A673 (cell line): Measurements from ENCODE around the gene HPCAL1. TPM values are rescaled to one million over a fixed set of nuclear protein-coding genes. Genes with fewer than 3 reads are reported as not detected.

Experiments
- BruUV-seq: library from RNA; stranded (reverse); fragments of 400-500 nt; replicated peaks from 2 replicates; lab custom pipeline; 2021; lab: Mats Ljungman, UMichigan
- CTCF ChIA-PET: fragments of 300-600 bp; sonication (Branson Sonifier 250); formaldehyde crosslinking; loops from one replicate; lab custom pipeline; 2022; ENCODE audit warnings: antibody characterized with exemption; lab: Charles Lee
- POLR2A ChIA-PET: fragments of 300-600 bp; sonication (Branson Sonifier 250); formaldehyde crosslinking; loops from one replicate; lab custom pipeline; 2022; ENCODE audit warnings: antibody characterized with exemption; ENCODE audit not compliant: low non-redundant PET; lab: Charles Lee
- DNase-seq: peaks from one replicate; pipeline ENCODE4 v3.0.0-alpha.2; 2015; ENCODE audit warnings: low spot score
- H3K27ac ChIP-seq: fragments of 200-600 bp; sonication (generic); 2 replicates; pipeline ENCODE4 v1.5.1; 2016; ENCODE audit warnings: mixed run types, low read depth, mild to moderate bottlenecking, mixed read lengths, antibody characterized with exemption, low read length; ENCODE audit not compliant: poor library complexity, severe bottlenecking
- H3K27me3 ChIP-seq: fragments of 200-600 bp; sonication (generic); replicated peaks from 2 replicates; pipeline ENCODE4 v1.6.1; 2017; ENCODE audit warnings: mixed run types, low read depth, mild to moderate bottlenecking, mixed read lengths, antibody characterized with exemption, low read length; ENCODE audit not compliant: insufficient read depth, poor library complexity
- H3K36me3 ChIP-seq: fragments of 200-600 bp; sonication (generic); 2 replicates; pipeline ENCODE4 v1.6.1; 2016; ENCODE audit warnings: mixed run types, mild to moderate bottlenecking, mixed read lengths, antibody characterized with exemption, low read length; ENCODE audit not compliant: insufficient read depth, poor library complexity, severe bottlenecking
- H3K4me1 ChIP-seq: fragments of 200-600 bp; sonication (generic); 2 replicates; pipeline ENCODE4 v1.6.1; 2017; ENCODE audit warnings: mixed run types, mild to moderate bottlenecking, mixed read lengths, antibody characterized with exemption, low read length; ENCODE audit not compliant: insufficient read depth, poor library complexity, severe bottlenecking
- H3K4me3 ChIP-seq: fragments of 200-600 bp; sonication (generic); 2 replicates; pipeline ENCODE4 v1.5.1; 2016; ENCODE audit warnings: low read depth, mixed run types, mild to moderate bottlenecking, mixed read lengths, low read length; ENCODE audit not compliant: poor library complexity, severe bottlenecking
- H3K9me3 ChIP-seq: fragments of 200-600 bp; sonication (generic); 2 replicates; pipeline ENCODE4 v1.6.1; 2016; ENCODE audit warnings: mixed run types, low read depth, mild to moderate bottlenecking, mixed read lengths, antibody characterized with exemption, low read length; ENCODE audit not compliant: poor library complexity, severe bottlenecking
- EZH2 ChIP-seq: fragments of 200-600 bp; sonication (generic); IDR thresholded peaks from 2 replicates; pipeline ENCODE4 v1.6.1; 2017; ENCODE audit warnings: borderline replicate concordance, low read depth, mild to moderate bottlenecking, mixed read lengths, antibody characterized with exemption, low read length; ENCODE audit not compliant: poor library complexity, severe bottlenecking
- intact Hi-C: fragments of 100-400 bp; cut with micrococcal nuclease; formaldehyde crosslinking; loops from one replicate; pipeline ENCODE4 v1.10.0; 2022; ENCODE audit not compliant: unreplicated experiment
- total RNA-seq: library from RNA; stranded (reverse); gene quantifications from 2 replicates; pipeline ENCODE4 v1.2.3, GENCODE V29; 2021
- TF ChIP-seq, protein P1 (sequence below): fragments of 300-800, 200-600 bp; sonication (generic); conservative IDR thresholded peaks from 2 replicates; pipeline ENCODE4 v1.5.1; 2017; ENCODE audit warnings: low read depth, mild to moderate bottlenecking, antibody characterized with exemption, low read length, moderate library complexity, mixed read lengths

The HPCAL1 gene
- total RNA-seq, 1 experiment from 2014 or later, result 9.7 TPM

- BruUV-seq, result no TSS peak
- Histone ChIP-seq H3K36me3 (no peaks in the 10 kb centered on the region), H3K9me3 (peaks cover 8% of the 10 kb centered on the region), H3K27me3 (no peaks in the 10 kb centered on the region), H3K4me1 (no peaks in the 10 kb centered on the region), H3K4me3 (no peak overlapping the region), H3K27ac (no peak overlapping the region)
- DNase-seq, result no peak
- POLR2A ChIA-PET, result no interaction called here
- intact Hi-C loops, result no loop called here
- TF ChIP-seq, protein P1, sequence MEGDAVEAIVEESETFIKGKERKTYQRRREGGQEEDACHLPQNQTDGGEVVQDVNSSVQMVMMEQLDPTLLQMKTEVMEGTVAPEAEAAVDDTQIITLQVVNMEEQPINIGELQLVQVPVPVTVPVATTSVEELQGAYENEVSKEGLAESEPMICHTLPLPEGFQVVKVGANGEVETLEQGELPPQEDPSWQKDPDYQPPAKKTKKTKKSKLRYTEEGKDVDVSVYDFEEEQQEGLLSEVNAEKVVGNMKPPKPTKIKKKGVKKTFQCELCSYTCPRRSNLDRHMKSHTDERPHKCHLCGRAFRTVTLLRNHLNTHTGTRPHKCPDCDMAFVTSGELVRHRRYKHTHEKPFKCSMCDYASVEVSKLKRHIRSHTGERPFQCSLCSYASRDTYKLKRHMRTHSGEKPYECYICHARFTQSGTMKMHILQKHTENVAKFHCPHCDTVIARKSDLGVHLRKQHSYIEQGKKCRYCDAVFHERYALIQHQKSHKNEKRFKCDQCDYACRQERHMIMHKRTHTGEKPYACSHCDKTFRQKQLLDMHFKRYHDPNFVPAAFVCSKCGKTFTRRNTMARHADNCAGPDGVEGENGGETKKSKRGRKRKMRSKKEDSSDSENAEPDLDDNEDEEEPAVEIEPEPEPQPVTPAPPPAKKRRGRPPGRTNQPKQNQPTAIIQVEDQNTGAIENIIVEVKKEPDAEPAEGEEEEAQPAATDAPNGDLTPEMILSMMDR, result no peak
- no peak for TF ChIP-seq EZH2
- CTCF ChIA-PET, result no interaction called here
Observed at GRCh38 chr2:10254373-10255188, 48.1 kb upstream of the HPCAL1 start.

DNA sequence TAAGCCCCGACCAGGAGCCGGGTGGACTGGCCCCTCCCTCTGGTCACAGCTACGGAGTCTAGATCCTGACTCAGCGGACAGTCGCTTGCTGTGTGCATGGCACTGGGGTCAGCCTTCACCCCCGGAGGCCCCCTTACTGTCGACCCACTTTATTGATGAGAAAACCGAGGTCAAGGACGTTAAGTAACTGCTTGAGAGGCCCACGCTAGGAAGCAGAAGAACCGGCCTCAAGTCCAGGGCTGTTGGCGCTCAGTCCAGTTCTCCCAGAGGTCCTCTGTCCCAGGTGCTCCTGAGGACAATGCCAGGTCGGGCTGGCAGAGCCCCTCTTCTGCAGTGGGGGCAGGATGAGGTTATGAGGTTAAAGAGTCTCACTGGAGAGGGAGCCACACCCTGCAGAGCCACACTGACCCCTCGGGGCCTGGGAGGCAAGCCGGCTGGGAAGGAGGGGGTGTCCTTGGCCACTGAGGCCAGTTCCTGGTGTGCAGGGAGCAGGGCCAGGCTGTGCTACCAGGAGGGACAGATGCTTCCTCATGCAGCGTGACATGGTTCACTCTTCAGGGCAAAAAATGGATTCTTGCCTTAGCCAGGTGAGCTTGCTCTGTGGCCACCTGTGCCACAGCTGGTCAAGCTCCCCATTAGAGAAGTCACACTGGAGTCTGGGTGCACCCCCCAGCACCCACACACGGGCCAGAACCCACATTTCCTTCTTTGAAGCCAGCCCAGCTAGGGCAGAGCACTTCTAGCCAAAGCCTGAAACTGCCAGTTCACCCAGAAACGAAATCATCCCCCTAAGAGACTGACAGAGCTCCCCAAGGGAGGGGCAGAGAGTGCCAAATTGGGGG, 47.3 kb upstream of the HPCAL1 start:
- no peaks in the 10 kb centered on the region for H3K27me3 ChIP-seq
- no peak for DNase-seq
- BruUV-seq, result no TSS peak
- ChIA-PET POLR2A (no interaction called here), CTCF (no interaction called here)
- no peaks in the 10 kb centered on the region for H3K4me1 ChIP-seq
- H3K27ac ChIP-seq, result no peak overlapping the region
- no peaks in the 10 kb centered on the region for H3K9me3 ChIP-seq
- H3K36me3 ChIP-seq, result no peaks in the 10 kb centered on the region
- H3K4me3 ChIP-seq, result no peak overlapping the region
- TF ChIP-seq, protein P1, result no peak
- TF ChIP-seq EZH2, result no peak
- intact Hi-C loops, result no loop called here

DNA sequence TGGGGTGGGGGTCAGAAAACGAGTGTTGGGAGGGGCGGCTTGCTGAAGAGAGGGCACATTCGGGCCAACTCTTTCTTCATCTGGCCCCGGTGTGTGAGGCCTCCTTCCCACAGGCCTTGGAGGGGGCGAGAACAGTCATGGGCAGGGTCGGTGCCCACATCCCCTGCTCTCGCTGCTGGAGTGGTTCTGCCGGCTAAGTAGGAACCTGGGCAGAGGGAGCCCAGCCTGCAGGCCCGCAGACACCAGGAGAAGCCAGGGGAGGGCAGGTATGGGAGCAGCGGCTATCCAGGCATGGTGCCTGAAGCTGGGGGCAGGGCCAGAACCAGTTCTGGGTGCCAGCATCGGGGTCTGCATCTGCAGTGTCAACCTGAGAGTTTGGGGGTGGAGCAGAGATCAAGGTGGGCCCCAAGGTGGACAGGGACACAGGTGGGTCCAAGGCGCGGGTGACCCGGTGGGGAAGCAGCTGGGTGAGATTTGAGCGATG, 46.6 kb upstream of the HPCAL1 start:
- no peak for DNase-seq
- Histone ChIP-seq H3K27me3 (no peaks in the 10 kb centered on the region), H3K36me3 (no peaks in the 10 kb centered on the region), H3K4me1 (no peaks in the 10 kb centered on the region), H3K4me3 (no peak overlapping the region), H3K27ac (no peak overlapping the region), H3K9me3 (no peaks in the 10 kb centered on the region)
- ChIA-PET POLR2A (no interaction called here), CTCF (no interaction called here)
- no TSS peak for BruUV-seq
- TF ChIP-seq EZH2, result no peak
- TF ChIP-seq, protein P1, result no peak
- intact Hi-C loops, result no loop called here
